Mesendoderm (in vitro differentiated cells): Measurements from ENCODE around the gene EPS15.
"Not testable (repeated sequence)": the region's sequence is repeated elsewhere in the genome, so short reads cannot be mapped to it uniquely, and the experiment has no call there.

Experiments
- DNase-seq: peaks from one replicate; pipeline ENCODE4 v3.0.0; 2013
- H2AK5ac ChIP-seq: 2 replicates; pipeline ENCODE4 v1.6.1; 2013; ENCODE audit warnings: low read length, inconsistent platforms
- H2BK120ac ChIP-seq: 2 replicates; pipeline ENCODE4 v1.6.1; 2013; ENCODE audit warnings: low read depth, mild to moderate bottlenecking, low read length, moderate library complexity, mixed read lengths
- H2BK15ac ChIP-seq: replicated peaks from 2 replicates; pipeline ENCODE4 v1.6.1; 2013; ENCODE audit warnings: low read depth, mild to moderate bottlenecking, moderate library complexity
- H2BK5ac ChIP-seq: 2 replicates; pipeline ENCODE4 v1.6.1; 2013; ENCODE audit warnings: low read length, inconsistent platforms
- H3K18ac ChIP-seq: 2 replicates; pipeline ENCODE4 v1.6.1; 2013; ENCODE audit warnings: mild to moderate bottlenecking, low read length, mixed read lengths
- H3K23ac ChIP-seq: one replicate; pipeline ENCODE4 v1.6.1; 2013; ENCODE audit warnings: low read length
- H3K27ac ChIP-seq: 2 replicates; pipeline ENCODE4 v1.5.1; 2013; ENCODE audit warnings: low read depth, mild to moderate bottlenecking, inconsistent platforms, low read length, moderate library complexity
- H3K27me3 ChIP-seq: 2 replicates; pipeline ENCODE4 v1.6.1; 2013; ENCODE audit warnings: low read length, control low read depth, mild to moderate bottlenecking, inconsistent platforms; ENCODE audit not compliant: insufficient read depth, poor library complexity
- H3K36me3 ChIP-seq: 2 replicates; pipeline ENCODE4 v1.6.1; 2013; ENCODE audit warnings: low read length, inconsistent platforms; ENCODE audit not compliant: control insufficient read depth, insufficient read depth
- H3K4ac ChIP-seq: one replicate; pipeline ENCODE4 v1.6.1; 2013; ENCODE audit warnings: low read depth, mild to moderate bottlenecking, low read length, moderate library complexity
- H3K4me1 ChIP-seq: 2 replicates; pipeline ENCODE4 v1.6.1; 2013; ENCODE audit warnings: low read depth, low read length, inconsistent platforms; ENCODE audit not compliant: control insufficient read depth
- H3K4me2 ChIP-seq: 2 replicates; pipeline ENCODE4 v1.6.1; 2013; ENCODE audit warnings: low read length
- H3K4me3 ChIP-seq: 2 replicates; pipeline ENCODE4 v1.5.1; 2013; ENCODE audit warnings: mild to moderate bottlenecking, low read length
- H3K56ac ChIP-seq: one replicate; pipeline ENCODE4 v1.6.1; 2013; ENCODE audit warnings: low read length
- H3K79me1 ChIP-seq: 2 replicates; pipeline ENCODE4 v1.6.1; 2013; ENCODE audit warnings: low read length, inconsistent platforms
- H3K79me2 ChIP-seq: 2 replicates; pipeline ENCODE4 v1.6.1; 2013; ENCODE audit warnings: mild to moderate bottlenecking, low read length; ENCODE audit not compliant: control insufficient read depth, insufficient read depth
- H3K9ac ChIP-seq: 2 replicates; pipeline ENCODE4 v1.6.1; 2013; ENCODE audit warnings: low read length, inconsistent platforms
- H4K5ac ChIP-seq: one replicate; pipeline ENCODE4 v1.6.1; 2013; ENCODE audit warnings: low read length
- H4K8ac ChIP-seq: one replicate; pipeline ENCODE4 v1.6.1; 2013; ENCODE audit warnings: low read depth, mild to moderate bottlenecking, control low read depth, low read length, moderate library complexity
- WGBS: extraction: QIAGEN DNeasy Blood & Tissue Kit; methylation state at CpG from one replicate; pipeline ENCODE4 v1.1.7; 2013; ENCODE audit warnings: low lambda C conversion rate, missing lambda C conversion rate; ENCODE audit not compliant: insufficient coverage; ENCODE audit errors: extremely low coverage; 5-methylcytosine and 5-hydroxymethylcytosine counted together

The EPS15 gene

DNA sequence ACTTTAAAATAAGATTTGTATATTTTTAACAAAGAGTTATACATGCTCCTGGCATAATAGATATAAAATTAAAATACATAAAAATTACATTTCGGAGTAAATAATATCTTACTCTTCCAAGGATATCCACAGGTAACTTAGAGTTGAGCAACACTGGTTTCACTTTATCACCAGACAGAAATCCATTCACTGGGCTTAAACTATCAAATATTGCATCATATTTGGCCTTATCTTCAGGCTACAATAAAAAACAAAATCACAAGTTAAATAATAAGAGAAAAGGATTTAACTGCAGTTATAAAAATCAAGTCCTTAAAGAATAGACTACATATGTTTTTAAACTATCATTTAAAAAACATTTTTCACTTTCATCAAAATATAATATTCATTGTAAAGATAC is 55.5 kb downstream of the EPS15 start:
- H3K4me1 ChIP-seq = no peaks in the 10 kb centered on the region
- H4K8ac ChIP-seq = no peak overlapping the region
- H3K4me2 ChIP-seq = no peak overlapping the region
- no peak overlapping the region for H2BK5ac ChIP-seq
- no peaks in the 10 kb centered on the region for H3K79me2 ChIP-seq
- no peak for DNase-seq
- H3K27me3 ChIP-seq = no peaks in the 10 kb centered on the region
- H3K79me1 ChIP-seq = no peaks in the 10 kb centered on the region
- no peak overlapping the region for H3K9ac ChIP-seq
- H4K5ac ChIP-seq = no peak overlapping the region
- H3K23ac ChIP-seq = no peak overlapping the region
- no peak overlapping the region for H2BK15ac ChIP-seq
- H3K4me3 ChIP-seq = no peak overlapping the region
- H3K56ac ChIP-seq = no peak overlapping the region
- no peak overlapping the region for H2AK5ac ChIP-seq
- no CpG with 5 or more reads among the region's 1 CpG for WGBS
- H3K4ac ChIP-seq = no peak overlapping the region
- H2BK120ac ChIP-seq = no peak overlapping the region
- H3K18ac ChIP-seq = no peak overlapping the region
- H3K27ac ChIP-seq = no peak overlapping the region
- no peaks in the 10 kb centered on the region for H3K36me3 ChIP-seq

DNA sequence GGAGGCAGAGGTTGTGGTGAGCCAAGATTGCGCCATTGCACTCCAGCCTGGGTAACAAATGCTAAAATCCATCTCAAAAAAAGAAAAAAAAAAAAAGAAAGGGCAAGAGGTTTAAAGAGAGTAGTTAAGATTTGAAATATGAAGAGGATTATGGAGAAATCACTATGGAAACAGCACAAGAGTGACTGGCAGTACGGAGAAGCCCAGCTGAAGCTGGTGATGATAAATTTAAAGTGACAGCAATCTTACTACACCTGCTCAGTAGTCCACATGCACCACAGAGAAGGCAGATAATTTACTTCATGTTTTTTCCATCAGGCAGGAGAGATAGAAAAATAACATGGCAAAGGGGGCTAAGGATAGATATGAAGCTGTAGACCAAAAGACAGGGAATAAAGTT is 56.8 kb downstream of the EPS15 start:
- H2BK15ac ChIP-seq, H3K4me1 ChIP-seq, DNase-seq, H2AK5ac ChIP-seq, H3K4ac ChIP-seq, H4K5ac ChIP-seq, H3K27me3 ChIP-seq, H2BK120ac ChIP-seq, H3K23ac ChIP-seq, H3K36me3 ChIP-seq, H3K27ac ChIP-seq, H3K9ac ChIP-seq, H3K56ac ChIP-seq, H3K79me2 ChIP-seq, H3K4me3 ChIP-seq, H3K4me2 ChIP-seq, H2BK5ac ChIP-seq, H3K18ac ChIP-seq, H4K8ac ChIP-seq, H3K79me1 ChIP-seq: not testable (repeated sequence)
- WGBS = no CpG with 5 or more reads among the region's 2 CpGs

DNA sequence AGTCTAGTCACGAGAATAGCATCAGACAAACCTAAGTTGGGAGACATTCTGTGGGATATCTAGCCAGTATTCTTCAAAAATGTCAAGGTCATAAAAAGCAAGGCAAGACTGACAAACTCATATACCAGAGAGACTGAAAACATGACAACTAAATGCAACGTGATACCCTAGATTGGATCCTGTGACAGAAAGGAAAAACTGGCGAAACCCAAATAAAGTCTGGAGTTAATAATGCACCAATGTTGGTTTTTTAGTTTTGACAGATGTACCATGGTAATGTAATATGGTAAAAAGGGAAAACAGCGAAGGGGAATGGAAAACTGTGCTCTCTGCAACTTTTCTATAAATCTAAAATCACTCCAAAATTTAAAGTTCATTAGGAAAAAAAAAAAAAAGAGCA is 64.5 kb downstream of the EPS15 start:
- no peak for DNase-seq
- Histone ChIP-seq H3K9ac (no peak overlapping the region), H3K79me1 (no peaks in the 10 kb centered on the region), H3K4ac (no peak overlapping the region), H2AK5ac (no peak overlapping the region), H2BK15ac (no peak overlapping the region), H3K4me3 (no peak overlapping the region), H2BK120ac (no peak overlapping the region), H3K27ac (no peak overlapping the region), H3K79me2 (no peaks in the 10 kb centered on the region), H4K5ac (no peak overlapping the region), H3K4me2 (no peak overlapping the region), H3K56ac (no peak overlapping the region), H2BK5ac (no peak overlapping the region), H4K8ac (no peak overlapping the region), H3K36me3 (no peaks in the 10 kb centered on the region), H3K27me3 (no peaks in the 10 kb centered on the region), H3K23ac (no peak overlapping the region), H3K4me1 (no peaks in the 10 kb centered on the region), H3K18ac (no peak overlapping the region)
- WGBS = no CpG with 5 or more reads among the region's 4 CpGs

DNA sequence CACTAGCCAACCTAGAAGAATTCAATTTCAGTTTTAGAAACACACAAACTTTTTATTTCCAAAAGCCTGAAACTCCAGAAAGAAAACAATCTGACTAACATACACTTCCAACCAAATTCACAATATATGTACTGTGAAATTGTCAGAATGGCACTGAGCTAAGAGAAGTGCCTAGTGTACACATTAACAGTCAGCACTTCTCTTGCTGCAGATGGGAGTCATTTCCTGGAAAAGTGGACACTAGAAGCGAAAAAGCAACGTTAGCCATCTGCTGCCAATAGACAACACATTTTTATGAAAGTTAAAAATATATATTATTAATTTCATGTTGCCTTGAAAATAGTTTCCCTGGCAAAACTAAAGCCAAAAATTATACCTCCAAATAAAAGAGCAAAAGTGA is 66.1 kb downstream of the EPS15 start:
- Histone ChIP-seq H4K8ac (no peak overlapping the region), H3K56ac (no peak overlapping the region), H3K18ac (no peak overlapping the region), H3K36me3 (no peaks in the 10 kb centered on the region), H2AK5ac (no peak overlapping the region), H3K4me3 (no peak overlapping the region), H3K4me2 (no peak overlapping the region), H3K27ac (no peak overlapping the region), H3K4me1 (no peaks in the 10 kb centered on the region), H2BK15ac (no peak overlapping the region), H3K79me2 (no peaks in the 10 kb centered on the region), H3K27me3 (no peaks in the 10 kb centered on the region), H3K9ac (no peak overlapping the region), H2BK5ac (no peak overlapping the region), H4K5ac (no peak overlapping the region), H3K4ac (no peak overlapping the region), H2BK120ac (no peak overlapping the region), H3K79me1 (no peaks in the 10 kb centered on the region), H3K23ac (no peak overlapping the region)
- no peak for DNase-seq
- WGBS = no CpG with 5 or more reads among the region's 2 CpGs

DNA sequence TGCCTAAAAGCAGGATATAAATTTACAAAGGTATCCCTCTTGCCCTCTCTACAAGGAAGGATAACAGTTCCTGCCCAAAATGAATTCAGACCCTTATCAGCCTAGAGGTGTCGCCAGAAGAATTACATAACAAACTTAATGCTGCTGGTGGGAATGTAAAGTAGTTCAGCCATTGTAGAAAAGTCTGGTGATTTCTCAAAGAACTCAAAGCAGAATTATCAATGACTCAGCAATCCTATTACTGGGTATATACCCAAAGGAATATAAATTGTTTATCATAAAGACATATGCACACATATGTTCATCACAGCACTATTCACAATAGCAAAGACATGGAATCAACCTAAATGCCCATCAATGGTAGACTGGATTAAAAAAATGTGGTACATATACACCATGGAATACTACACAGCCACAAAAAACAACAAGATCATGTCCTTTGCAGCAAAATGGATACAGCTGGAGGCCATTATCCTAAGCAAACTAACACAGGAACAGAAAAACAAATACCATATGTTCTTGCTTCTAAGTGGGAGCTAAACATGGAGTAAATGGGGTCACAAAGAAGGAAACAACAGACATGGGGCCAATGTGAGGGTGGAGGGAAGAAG is 70.1 kb downstream of the EPS15 start:
- not testable (repeated sequence) for H2BK15ac ChIP-seq, H2AK5ac ChIP-seq, H3K27me3 ChIP-seq, H4K8ac ChIP-seq, H2BK120ac ChIP-seq, H3K18ac ChIP-seq, H3K56ac ChIP-seq, H3K4me1 ChIP-seq, H3K79me2 ChIP-seq, H4K5ac ChIP-seq, H3K4ac ChIP-seq, H3K27ac ChIP-seq, H3K9ac ChIP-seq, H3K36me3 ChIP-seq, H2BK5ac ChIP-seq, H3K4me3 ChIP-seq, H3K79me1 ChIP-seq, H3K4me2 ChIP-seq, H3K23ac ChIP-seq
- DNase-seq = peak; percentile 19
- no CpG with 5 or more reads among the region's 1 CpG for WGBS

DNA sequence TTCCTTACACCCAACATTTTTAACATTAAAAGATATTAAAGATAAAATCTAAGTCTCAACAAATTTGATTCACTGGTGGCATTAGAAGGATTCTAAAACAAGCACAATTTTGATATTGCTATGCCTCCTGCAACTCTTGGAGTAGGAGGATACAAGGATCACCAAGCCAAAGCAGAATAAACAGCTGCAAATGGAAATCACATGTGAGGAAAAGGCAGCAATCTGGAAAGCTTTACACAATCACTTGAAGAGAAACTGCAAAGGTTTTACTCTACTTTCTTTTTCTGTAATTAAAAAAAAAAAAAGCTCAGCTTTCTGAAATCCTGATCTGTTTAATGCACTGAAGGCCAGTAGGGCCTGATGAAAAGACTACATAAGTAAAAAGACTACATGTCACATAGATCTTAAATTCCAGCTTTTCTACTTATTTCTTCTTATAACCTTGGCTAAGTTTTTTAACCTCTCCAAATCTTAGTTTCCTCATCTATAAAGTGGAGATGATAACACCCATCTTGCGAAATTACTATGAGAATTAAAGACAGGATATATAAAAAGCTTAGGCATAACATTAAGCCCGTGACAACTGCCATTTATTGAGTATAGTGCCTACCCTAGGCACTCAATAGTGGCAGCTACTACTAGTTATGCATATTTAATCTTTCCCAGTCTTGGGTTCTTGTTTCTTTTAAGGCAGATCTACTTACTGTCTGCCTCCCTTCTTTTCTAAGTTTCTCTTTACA is 73.5 kb downstream of the EPS15 start:
- H3K4me3 ChIP-seq = no peak overlapping the region
- no peaks in the 10 kb centered on the region for H3K36me3 ChIP-seq
- no peaks in the 10 kb centered on the region for H3K4me1 ChIP-seq
- H2AK5ac ChIP-seq = no peak overlapping the region
- no peak overlapping the region for H4K5ac ChIP-seq
- no peaks in the 10 kb centered on the region for H3K79me1 ChIP-seq
- no peak for DNase-seq
- no peak overlapping the region for H2BK15ac ChIP-seq
- H3K9ac ChIP-seq = no peak overlapping the region
- H3K23ac ChIP-seq = no peak overlapping the region
- H2BK120ac ChIP-seq = no peak overlapping the region
- H3K56ac ChIP-seq = no peak overlapping the region
- H3K4me2 ChIP-seq = no peak overlapping the region
- H3K18ac ChIP-seq = no peak overlapping the region
- no peaks in the 10 kb centered on the region for H3K79me2 ChIP-seq
- H3K27me3 ChIP-seq = no peaks in the 10 kb centered on the region
- no peak overlapping the region for H3K4ac ChIP-seq
- H3K27ac ChIP-seq = no peak overlapping the region
- WGBS = no CpG with 5 or more reads among the region's 2 CpGs
- no peak overlapping the region for H2BK5ac ChIP-seq
- H4K8ac ChIP-seq = no peak overlapping the region
